Hepatocyte (in vitro differentiated cells): ENCODE results near the gene NCLN. TPM values are rescaled to one million over a fixed set of nuclear protein-coding genes. Genes with fewer than 3 reads are reported as not detected.

Experiments
- DNase-seq: peaks from one replicate; pipeline ENCODE4 v3.0.0-alpha.2; 2016; ENCODE audit warnings: low spot score
- H2AFZ ChIP-seq: fragments of 200-600 bp; sonication (generic); 2 replicates; pipeline ENCODE4 v1.6.0; 2016; ENCODE audit warnings: antibody characterized with exemption, mild to moderate bottlenecking
- H3K27ac ChIP-seq: fragments of 200-600 bp; sonication (generic); 2 replicates; pipeline ENCODE4 v1.5.1; 2016; ENCODE audit warnings: mild to moderate bottlenecking
- H3K27me3 ChIP-seq: fragments of 200-600 bp; sonication (generic); 2 replicates; pipeline ENCODE4 v1.6.1; 2016
- H3K36me3 ChIP-seq: fragments of 200-600 bp; sonication (generic); replicated peaks from 2 replicates; pipeline ENCODE4 v1.5.1; 2016; ENCODE audit warnings: low read depth; ENCODE audit not compliant: insufficient read depth
- H3K4me1 ChIP-seq: fragments of 200-600 bp; sonication (generic); 2 replicates; pipeline ENCODE4 v1.5.1; 2016; ENCODE audit warnings: mild to moderate bottlenecking, moderate library complexity; ENCODE audit not compliant: insufficient read depth
- H3K4me2 ChIP-seq: fragments of 200-600 bp; sonication (generic); 2 replicates; pipeline ENCODE4 v1.6.0; 2016
- H3K4me3 ChIP-seq: fragments of 200-600 bp; sonication (generic); 2 replicates; pipeline ENCODE4 v1.5.1; 2016; ENCODE audit warnings: mild to moderate bottlenecking
- H3K79me2 ChIP-seq: fragments of 200-600 bp; sonication (generic); 2 replicates; pipeline ENCODE4 v1.6.0; 2017; ENCODE audit warnings: mild to moderate bottlenecking
- H3K9me2 ChIP-seq: fragments of 200-600 bp; sonication (generic); replicated peaks from 2 replicates; pipeline ENCODE4 v1.6.0; 2017; ENCODE audit warnings: mild to moderate bottlenecking; ENCODE audit not compliant: insufficient read depth
- H3K9me3 ChIP-seq: fragments of 200-600 bp; sonication (generic); 2 replicates; pipeline ENCODE4 v1.5.1; 2016; ENCODE audit warnings: low read depth, mild to moderate bottlenecking
- H4K20me1 ChIP-seq: fragments of 200-600 bp; sonication (generic); 2 replicates; pipeline ENCODE4 v1.6.0; 2016; ENCODE audit warnings: mild to moderate bottlenecking; ENCODE audit not compliant: insufficient read depth, poor library complexity, severe bottlenecking
- CTCF ChIP-seq: fragments of 200-600 bp; sonication (generic); IDR thresholded peaks from 2 replicates; pipeline ENCODE4 v1.5.1; 2016; ENCODE audit warnings: antibody characterized with exemption, mild to moderate bottlenecking; ENCODE audit not compliant: poor library complexity
- EZH2 ChIP-seq: fragments of 200-600 bp; sonication (generic); IDR thresholded peaks from 2 replicates; pipeline ENCODE4 v1.6.1; 2016; ENCODE audit warnings: antibody characterized with exemption, mild to moderate bottlenecking, borderline replicate concordance
- EZH2phosphoT487 ChIP-seq: fragments of 200-600 bp; sonication (generic); IDR thresholded peaks from one replicate; pipeline ENCODE4 v1.6.1; 2018; ENCODE audit warnings: antibody characterized with exemption, mild to moderate bottlenecking, low read depth, moderate library complexity; ENCODE audit not compliant: unreplicated experiment, severe bottlenecking
- WGBS: methylation state at CpG from one replicate; pipeline ENCODE4 v1.1.6; 2016; ENCODE audit warnings: low lambda C conversion rate; ENCODE audit errors: missing lambda C conversion rate; 5-methylcytosine and 5-hydroxymethylcytosine counted together
- polyA plus RNA-seq: library from polyadenylated mRNA; unstranded; fragments of >200 nt; fragmentation: Nextera tagmentation; extraction: Ambion mirVana; gene quantifications from 2 replicates; pipeline ENCODE4 v1.2.1, GENCODE V29; 2016
- total RNA-seq: library from RNA; depleted of rRNA; stranded (reverse); fragments of >200 nt; gene quantifications from 2 replicates; pipeline ENCODE4 v1.2.3, GENCODE V29; 2014

The NCLN gene
- total and polyA plus RNA-seq, 2 experiments from 2014 or later, result 44.9 to 94.2 TPM

- no peaks in the 10 kb centered on the region for H3K9me2 ChIP-seq
- no peak overlapping the region for H3K4me3 ChIP-seq
- H3K9me3 ChIP-seq, result no peaks in the 10 kb centered on the region
- H3K4me1 ChIP-seq, result no peaks in the 10 kb centered on the region
- H2AFZ ChIP-seq, result no peak overlapping the region
- no peaks in the 10 kb centered on the region for H4K20me1 ChIP-seq
- no peak for DNase-seq
- 84% methylated on average over 4 of the region's 4 CpGs for WGBS
- no peaks in the 10 kb centered on the region for H3K36me3 ChIP-seq
- TF ChIP-seq CTCF (no peak), EZH2 (no peak), EZH2phosphoT487 (no peak)
- H3K79me2 ChIP-seq, result no peaks in the 10 kb centered on the region
- H3K4me2 ChIP-seq, result no peak overlapping the region
- no peak overlapping the region for H3K27ac ChIP-seq
- peaks cover 57% of the 10 kb centered on the region for H3K27me3 ChIP-seq
These were observed 44.3 kb downstream of the NCLN start for GRCh38 chr19:3229888-3230496.

GRCh38 chr19:3231288-3231687 is 45.6 kb downstream of the NCLN start:
- Histone ChIP-seq H3K4me2 (no peak overlapping the region), H3K27ac (no peak overlapping the region), H3K9me3 (no peaks in the 10 kb centered on the region), H2AFZ (no peak overlapping the region), H3K27me3 (peaks cover 47% of the 10 kb centered on the region), H3K4me1 (no peaks in the 10 kb centered on the region), H3K9me2 (no peaks in the 10 kb centered on the region), H3K4me3 (no peak overlapping the region), H3K36me3 (no peaks in the 10 kb centered on the region), H3K79me2 (no peaks in the 10 kb centered on the region), H4K20me1 (no peaks in the 10 kb centered on the region)
- WGBS, result 100% methylated on average over 1 of the region's 1 CpG
- no peak for DNase-seq
- TF ChIP-seq EZH2phosphoT487 (no peak), EZH2 (no peak), CTCF (no peak)

- no peaks in the 10 kb centered on the region for H3K79me2 ChIP-seq
- H3K9me3 ChIP-seq, result no peaks in the 10 kb centered on the region
- no peak overlapping the region for H2AFZ ChIP-seq
- H4K20me1 ChIP-seq, result no peaks in the 10 kb centered on the region
- no peaks in the 10 kb centered on the region for H3K36me3 ChIP-seq
- 81% methylated on average over 4 of the region's 4 CpGs for whole genome bisulfite sequencing
- H3K27me3 ChIP-seq, result peaks cover 29% of the 10 kb centered on the region
- no peaks in the 10 kb centered on the region for H3K9me2 ChIP-seq
- no peak overlapping the region for H3K4me3 ChIP-seq
- H3K4me1 ChIP-seq, result no peaks in the 10 kb centered on the region
- DNase-seq, result no peak
- H3K27ac ChIP-seq, result no peak overlapping the region
- TF ChIP-seq CTCF (no peak), EZH2 (no peak), EZH2phosphoT487 (no peak)
- no peak overlapping the region for H3K4me2 ChIP-seq
These were observed 47.4 kb downstream of the NCLN start for GRCh38 chr19:3233116-3233515.

GRCh38 chr19:3233831-3234230 is 48.1 kb downstream of the NCLN start:
- no peaks in the 10 kb centered on the region for H3K4me1 ChIP-seq
- H3K79me2 ChIP-seq, result no peaks in the 10 kb centered on the region
- H2AFZ ChIP-seq, result no peak overlapping the region
- H3K9me2 ChIP-seq, result no peaks in the 10 kb centered on the region
- no peaks in the 10 kb centered on the region for H3K36me3 ChIP-seq
- H3K9me3 ChIP-seq, result no peaks in the 10 kb centered on the region
- H3K4me3 ChIP-seq, result no peak overlapping the region
- H3K27ac ChIP-seq, result no peak overlapping the region
- WGBS, result 79% methylated on average over 4 of the region's 4 CpGs
- no peak overlapping the region for H3K4me2 ChIP-seq
- H3K27me3 ChIP-seq, result peaks cover 24% of the 10 kb centered on the region
- DNase-seq, result no peak
- no peak for TF ChIP-seq EZH2
- no peak for TF ChIP-seq CTCF
- TF ChIP-seq EZH2phosphoT487, result no peak
- no peaks in the 10 kb centered on the region for H4K20me1 ChIP-seq
